Stomach smooth muscle (tissue), 2 donors: Measurements from ENCODE around the gene INO80D.
"Not testable (repeated sequence)": the region's sequence is repeated elsewhere in the genome, so short reads cannot be mapped to it uniquely, and the experiment has no call there.

ENCODE experiments used
- H3K27ac ChIP-seq: one replicate; pipeline ENCODE4 v1.7.0; 2013; ENCODE audit warnings: mild to moderate bottlenecking, low read length, inconsistent platforms
- H3K27me3 ChIP-seq, 2 donors: one replicate each; pipeline ENCODE4 v1.7.0; 2013; ENCODE audit warnings: low read length in 2 of 2; ENCODE audit not compliant: insufficient read depth in 2 of 2, control insufficient read depth in 1 of 2
- H3K36me3 ChIP-seq, 2 donors: one replicate each; pipeline ENCODE4 v1.7.0; 2013; ENCODE audit warnings: low read length in 2 of 2; ENCODE audit not compliant: control insufficient read depth in 2 of 2, insufficient read depth in 2 of 2
- H3K4me1 ChIP-seq: one replicate; pipeline ENCODE4 v1.7.0; 2013; ENCODE audit warnings: low read length; ENCODE audit not compliant: control insufficient read depth, insufficient read depth
- H3K4me3 ChIP-seq, 2 donors: one replicate each; pipeline ENCODE4 v1.7.0; 2013; ENCODE audit warnings: low read length in 2 of 2
- H3K9ac ChIP-seq, 2 donors: one replicate each; pipeline ENCODE4 v1.7.0; 2013; ENCODE audit warnings: low read length in 2 of 2, mild to moderate bottlenecking in 1 of 2
- H3K9me3 ChIP-seq, 2 donors: one replicate each; pipeline ENCODE4 v1.7.0; 2013; ENCODE audit warnings: low read length in 2 of 2; ENCODE audit not compliant: control insufficient read depth in 2 of 2
- donor health status: healthy.
- donor health status: Pancreatic carcinoma.

INO80D gene

GRCh38 chr2:205984381-205984780, 101.6 kb downstream of the INO80D start:
- no peak overlapping the region for H3K9ac ChIP-seq
- H3K9me3 ChIP-seq: no peaks in the 10 kb centered on the region
- no peaks in the 10 kb centered on the region for H3K27me3 ChIP-seq
- H3K4me3 ChIP-seq: no peak overlapping the region
- H3K27ac ChIP-seq: no peak overlapping the region
- H3K4me1 ChIP-seq: no peaks in the 10 kb centered on the region
- H3K36me3 ChIP-seq: no peaks in the 10 kb centered on the region

GRCh38 chr2:205982776-205983327, 103.1 kb downstream of the INO80D start:
- Histone ChIP-seq H3K36me3 (no peaks in the 10 kb centered on the region), H3K9ac (no peak overlapping the region), H3K4me1 (no peaks in the 10 kb centered on the region), H3K27ac (no peak overlapping the region), H3K4me3 (no peak overlapping the region), H3K9me3 (no peaks in the 10 kb centered on the region), H3K27me3 (no peaks in the 10 kb centered on the region)

GRCh38 chr2:205978728-205979127, 107.2 kb downstream of the INO80D start:
- H3K4me3 ChIP-seq, H3K9me3 ChIP-seq, H3K9ac ChIP-seq, H3K36me3 ChIP-seq, H3K27me3 ChIP-seq, H3K4me1 ChIP-seq, H3K27ac ChIP-seq: not testable (repeated sequence)

- H3K27ac ChIP-seq, H3K9me3 ChIP-seq, H3K36me3 ChIP-seq, H3K4me1 ChIP-seq, H3K27me3 ChIP-seq, H3K9ac ChIP-seq, H3K4me3 ChIP-seq: not testable (repeated sequence)
Measured at GRCh38 chr2:205977699-205978098, 108.3 kb downstream of the INO80D start.

- H3K9ac ChIP-seq, H3K36me3 ChIP-seq, H3K27me3 ChIP-seq, H3K9me3 ChIP-seq, H3K27ac ChIP-seq, H3K4me3 ChIP-seq, H3K4me1 ChIP-seq: not testable (repeated sequence)
Measured at GRCh38 chr2:205976934-205977659, 108.9 kb downstream of the INO80D start.

GRCh38 chr2:205976120-205976814, 109.7 kb downstream of the INO80D start:
- Histone ChIP-seq H3K9ac (no peak overlapping the region), H3K9me3 (no peaks in the 10 kb centered on the region), H3K4me1 (peaks cover 6% of the 10 kb centered on the region), H3K36me3 (no peaks in the 10 kb centered on the region), H3K4me3 (no peak overlapping the region), H3K27me3 (no peaks in the 10 kb centered on the region), H3K27ac (no peak overlapping the region)

- Histone ChIP-seq H3K27me3 (no peaks in the 10 kb centered on the region), H3K4me3 (no peak overlapping the region), H3K36me3 (no peaks in the 10 kb centered on the region), H3K4me1 (peaks cover 6% of the 10 kb centered on the region), H3K27ac (no peak overlapping the region), H3K9me3 (no peaks in the 10 kb centered on the region), H3K9ac (no peak overlapping the region)
Measured at GRCh38 chr2:205975082-205975949, 110.7 kb downstream of the INO80D start.

- no peak overlapping the region for H3K9ac ChIP-seq
- no peaks in the 10 kb centered on the region for H3K36me3 ChIP-seq
- no peaks in the 10 kb centered on the region for H3K27me3 ChIP-seq
- H3K4me1 ChIP-seq: peaks cover 6% of the 10 kb centered on the region
- no peak overlapping the region for H3K4me3 ChIP-seq
- H3K9me3 ChIP-seq: no peaks in the 10 kb centered on the region
- H3K27ac ChIP-seq: no peak overlapping the region
Measured at GRCh38 chr2:205972113-205972512, 113.9 kb downstream of the INO80D start.

GRCh38 chr2:205970348-205970747, 115.6 kb downstream of the INO80D start:
- H3K27ac ChIP-seq: no peak overlapping the region
- H3K36me3 ChIP-seq: no peaks in the 10 kb centered on the region
- H3K27me3 ChIP-seq: no peaks in the 10 kb centered on the region
- H3K9me3 ChIP-seq: no peaks in the 10 kb centered on the region
- no peak overlapping the region for H3K9ac ChIP-seq
- no peak overlapping the region for H3K4me3 ChIP-seq
- H3K4me1 ChIP-seq: peaks cover 3% of the 10 kb centered on the region

GRCh38 chr2:205969584-205969983, 116.4 kb downstream of the INO80D start:
- no peak overlapping the region for H3K9ac ChIP-seq
- H3K4me1 ChIP-seq: no peaks in the 10 kb centered on the region
- H3K4me3 ChIP-seq: no peak overlapping the region
- no peaks in the 10 kb centered on the region for H3K36me3 ChIP-seq
- H3K27ac ChIP-seq: no peak overlapping the region
- H3K9me3 ChIP-seq: no peaks in the 10 kb centered on the region
- no peaks in the 10 kb centered on the region for H3K27me3 ChIP-seq
